ENCODE data around the gene SLC6A1. TPM values are rescaled to one million over a fixed set of nuclear protein-coding genes. Genes with fewer than 3 reads are reported as not detected.

The SLC6A1 gene
- total and polyA plus RNA-seq, 2 donors = 5.3 to 50.0 TPM

- Histone ChIP-seq H3K27me3 (ENCODE audit: control insufficient read depth in 2 of 2, insufficient read depth in 1 of 2, low read length in 1 of 2) (peaks cover 4 to 30% of the 10 kb centered on the region in 2 donors), H3K4me1 (ENCODE audit: control insufficient read depth in 2 of 2, insufficient read depth in 2 of 2, low read length in 2 of 2) (no peaks in the 10 kb centered on the region), H3K4me3 (ENCODE audit: low read length in 2 of 2) (no peak overlapping the region), H3K27ac (ENCODE audit: low read depth in 1 of 2, low read length in 1 of 2) (no peak overlapping the region), H3K9me3 (ENCODE audit: control insufficient read depth in 2 of 2, insufficient read depth in 1 of 2, low read length in 1 of 2) (no peaks in the 10 kb centered on the region), H3K36me3 (ENCODE audit: control insufficient read depth in 2 of 2, insufficient read depth in 2 of 2, low read length in 1 of 2) (no peaks in the 10 kb centered on the region)
- no peak for DNase-seq (ENCODE audit: low read depth in 6 of 9, low spot score in 9 of 9)
- 9% methylated on average over 24 of the region's 24 CpGs for WGBS
Observed at GRCh38 chr3:11037241-11037873, 44.8 kb downstream of the SLC6A1 start.

DNA sequence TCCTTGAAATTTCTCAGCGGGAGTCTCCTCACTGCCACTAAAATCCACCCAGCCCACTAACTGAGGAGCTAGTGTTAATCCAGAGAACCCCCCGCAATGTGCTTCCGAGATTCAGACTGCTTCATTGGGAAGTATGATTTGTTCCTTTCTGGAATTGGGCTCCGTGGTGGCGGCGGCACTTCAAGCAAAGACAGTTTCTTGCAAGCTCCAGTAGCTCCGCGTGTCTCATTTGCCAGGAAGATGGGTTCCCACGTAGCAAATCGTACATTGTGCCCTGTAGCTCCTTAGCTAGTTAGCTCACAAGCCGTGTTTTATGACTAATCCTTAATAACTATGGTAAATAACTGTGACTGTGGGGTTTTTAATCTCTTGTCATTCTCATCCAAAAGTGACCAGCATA lies 45.4 kb downstream of the SLC6A1 start:
- DNase-seq (ENCODE audit: low read depth in 6 of 9, low spot score in 9 of 9) = no peak
- H3K36me3 ChIP-seq (ENCODE audit: control insufficient read depth in 2 of 2, insufficient read depth in 2 of 2, low read length in 1 of 2) = no peaks in the 10 kb centered on the region
- H3K27ac ChIP-seq (ENCODE audit: low read depth in 1 of 2, low read length in 1 of 2) = no peak overlapping the region
- H3K4me3 ChIP-seq (ENCODE audit: low read length in 2 of 2) = no peak overlapping the region
- no peaks in the 10 kb centered on the region for H3K9me3 ChIP-seq (ENCODE audit: control insufficient read depth in 2 of 2, insufficient read depth in 1 of 2, low read length in 1 of 2)
- WGBS = 87% methylated on average over 11 of the region's 11 CpGs
- H3K4me1 ChIP-seq (ENCODE audit: control insufficient read depth in 2 of 2, insufficient read depth in 2 of 2, low read length in 2 of 2) = no peaks in the 10 kb centered on the region
- H3K27me3 ChIP-seq (ENCODE audit: control insufficient read depth in 2 of 2, insufficient read depth in 1 of 2, low read length in 1 of 2) = peaks cover 4 to 30% of the 10 kb centered on the region in 2 donors

DNA sequence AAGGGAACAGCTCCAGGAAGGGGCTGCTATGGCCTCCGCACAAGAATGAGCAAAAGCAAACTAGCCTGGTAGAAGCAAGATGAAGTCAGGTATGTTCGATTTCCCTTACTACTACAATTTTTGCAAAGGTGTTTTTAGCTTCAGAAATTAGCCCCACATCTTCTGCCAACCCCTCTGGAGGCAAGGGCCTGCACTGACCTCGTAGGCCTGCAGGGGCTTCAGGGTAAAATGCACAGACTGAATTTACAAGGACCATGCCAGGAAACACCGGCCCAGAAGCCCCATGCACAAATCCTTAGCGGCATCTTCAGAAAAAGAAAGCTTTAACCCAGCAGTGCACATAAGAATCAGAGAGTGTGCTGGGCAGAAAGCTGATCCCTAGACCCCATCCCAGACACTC lies 53.0 kb downstream of the SLC6A1 start:
- Histone ChIP-seq H3K9me3 (ENCODE audit: control insufficient read depth in 2 of 2, insufficient read depth in 1 of 2, low read length in 1 of 2) (no peaks in the 10 kb centered on the region), H3K4me3 (ENCODE audit: low read length in 2 of 2) (no peak overlapping the region), H3K4me1 (ENCODE audit: control insufficient read depth in 2 of 2, insufficient read depth in 2 of 2, low read length in 2 of 2) (no peaks in the 10 kb centered on the region), H3K27ac (ENCODE audit: low read depth in 1 of 2, low read length in 1 of 2) (no peak overlapping the region), H3K36me3 (ENCODE audit: control insufficient read depth in 2 of 2, insufficient read depth in 2 of 2, low read length in 1 of 2) (no peaks in the 10 kb centered on the region), H3K27me3 (ENCODE audit: control insufficient read depth in 2 of 2, insufficient read depth in 1 of 2, low read length in 1 of 2) (peaks cover 0 to 2% of the 10 kb centered on the region in 2 donors)
- DNase-seq (ENCODE audit: low read depth in 6 of 9, low spot score in 9 of 9) = no peak
- 87% methylated on average over 5 of the region's 5 CpGs for WGBS

- Histone ChIP-seq H3K9me3 (ENCODE audit: control insufficient read depth in 2 of 2, insufficient read depth in 1 of 2, low read length in 1 of 2) (no peaks in the 10 kb centered on the region), H3K27ac (ENCODE audit: low read depth in 1 of 2, low read length in 1 of 2) (no peak overlapping the region), H3K4me3 (ENCODE audit: low read length in 2 of 2) (no peak overlapping the region), H3K4me1 (ENCODE audit: control insufficient read depth in 2 of 2, insufficient read depth in 2 of 2, low read length in 2 of 2) (no peaks in the 10 kb centered on the region), H3K27me3 (ENCODE audit: control insufficient read depth in 2 of 2, insufficient read depth in 1 of 2, low read length in 1 of 2) (peaks cover 0 to 6% of the 10 kb centered on the region in 2 donors), H3K36me3 (ENCODE audit: control insufficient read depth in 2 of 2, insufficient read depth in 2 of 2, low read length in 1 of 2) (no peaks in the 10 kb centered on the region)
- no peak for DNase-seq (ENCODE audit: low read depth in 6 of 9, low spot score in 9 of 9)
- WGBS = 96% methylated on average over 2 of the region's 2 CpGs
Observed at GRCh38 chr3:11047500-11047899, 55.0 kb downstream of the SLC6A1 start.

- 78% methylated on average over 11 of the region's 11 CpGs for WGBS
- H3K36me3 ChIP-seq (ENCODE audit: control insufficient read depth in 2 of 2, insufficient read depth in 2 of 2, low read length in 1 of 2) = no peaks in the 10 kb centered on the region
- H3K4me3 ChIP-seq (ENCODE audit: low read length in 2 of 2) = no peak overlapping the region
- no peaks in the 10 kb centered on the region for H3K4me1 ChIP-seq (ENCODE audit: control insufficient read depth in 2 of 2, insufficient read depth in 2 of 2, low read length in 2 of 2)
- DNase-seq (ENCODE audit: low read depth in 6 of 9, low spot score in 9 of 9) = no peak
- H3K27me3 ChIP-seq (ENCODE audit: control insufficient read depth in 2 of 2, insufficient read depth in 1 of 2, low read length in 1 of 2) = peaks cover 0 to 8% of the 10 kb centered on the region in 2 donors
- no peak overlapping the region for H3K27ac ChIP-seq (ENCODE audit: low read depth in 1 of 2, low read length in 1 of 2)
- H3K9me3 ChIP-seq (ENCODE audit: control insufficient read depth in 2 of 2, insufficient read depth in 1 of 2, low read length in 1 of 2) = no peaks in the 10 kb centered on the region
Observed at GRCh38 chr3:11050666-11051323, 58.2 kb downstream of the SLC6A1 start.

DNA sequence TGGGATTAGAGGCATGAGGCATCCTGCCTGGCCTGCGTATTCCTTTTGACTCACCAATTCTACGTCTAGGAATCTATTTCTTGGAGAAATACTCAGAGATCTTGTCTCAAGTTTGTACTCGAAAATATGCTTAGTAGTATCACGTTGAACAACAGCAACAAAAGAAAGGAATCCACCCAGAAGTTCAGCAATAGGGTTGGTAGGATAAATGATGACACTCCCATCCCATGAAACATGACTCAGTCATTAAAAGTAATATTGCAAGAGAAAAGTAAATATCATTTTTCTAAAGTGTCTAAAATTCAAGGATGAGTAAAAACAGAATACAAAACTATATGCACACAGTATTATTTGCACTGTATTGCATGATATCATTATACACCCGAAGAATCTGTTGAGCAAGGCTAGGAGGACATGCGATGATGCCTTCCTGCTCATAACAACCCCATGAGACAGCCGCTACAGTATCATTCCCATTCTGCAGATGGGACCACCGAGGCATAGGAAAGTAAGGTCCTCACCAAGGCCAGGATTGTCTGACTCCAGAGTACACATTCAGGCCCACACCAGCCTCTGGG lies 61.5 kb downstream of the SLC6A1 start:
- Histone ChIP-seq H3K27me3 (ENCODE audit: control insufficient read depth in 2 of 2, insufficient read depth in 1 of 2, low read length in 1 of 2) (peaks cover 0 to 8% of the 10 kb centered on the region in 2 donors), H3K27ac (ENCODE audit: low read depth in 1 of 2, low read length in 1 of 2) (no peak overlapping the region)

DNA sequence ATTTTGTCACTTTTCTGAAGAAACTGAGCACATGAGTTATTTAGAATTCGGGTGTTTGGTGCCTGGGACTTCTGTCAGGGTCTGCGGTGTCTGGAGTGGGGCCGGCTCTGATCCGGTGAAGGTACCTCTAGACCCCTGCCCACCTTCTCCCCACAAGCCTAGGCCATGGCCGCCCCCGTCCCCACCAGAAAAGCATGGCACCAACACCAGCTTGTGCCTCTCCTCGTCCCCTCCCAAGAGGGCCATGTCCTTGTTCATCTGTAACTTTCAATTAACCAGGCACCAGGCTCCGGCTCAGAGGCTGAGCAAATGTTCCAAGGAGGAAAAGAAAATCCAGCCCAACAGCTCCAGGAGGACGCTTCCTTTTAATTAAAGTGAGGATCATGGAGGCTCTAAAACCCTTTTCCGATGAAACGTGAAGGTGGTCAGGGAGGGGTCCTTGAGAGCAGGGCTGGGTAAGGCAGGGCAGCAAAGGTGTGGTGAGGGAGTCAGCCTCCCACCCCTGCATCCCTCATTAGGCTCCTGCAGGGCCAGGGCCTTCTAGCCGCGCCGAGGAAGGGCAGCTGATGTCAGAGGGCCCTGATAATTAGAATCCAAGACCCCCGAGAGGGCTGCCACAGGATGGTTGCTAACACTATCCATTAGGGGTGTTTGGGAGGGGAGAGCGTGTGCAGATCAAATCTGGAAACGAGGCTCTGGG lies 62.3 kb downstream of the SLC6A1 start:
- DNase-seq (ENCODE audit: low read depth in 6 of 9, low spot score in 9 of 9) = no peak
- H3K27ac ChIP-seq (ENCODE audit: low read depth in 1 of 2, low read length in 1 of 2) = no peak overlapping the region
- no peaks in the 10 kb centered on the region for H3K9me3 ChIP-seq (ENCODE audit: control insufficient read depth in 2 of 2, insufficient read depth in 1 of 2, low read length in 1 of 2)
- peaks cover 0 to 14% of the 10 kb centered on the region in 2 donors for H3K27me3 ChIP-seq (ENCODE audit: control insufficient read depth in 2 of 2, insufficient read depth in 1 of 2, low read length in 1 of 2)
- WGBS = 88% methylated on average over 17 of the region's 17 CpGs
- no peak overlapping the region for H3K4me3 ChIP-seq (ENCODE audit: low read length in 2 of 2)
- H3K4me1 ChIP-seq (ENCODE audit: control insufficient read depth in 2 of 2, insufficient read depth in 2 of 2, low read length in 2 of 2) = no peaks in the 10 kb centered on the region
- no peaks in the 10 kb centered on the region for H3K36me3 ChIP-seq (ENCODE audit: control insufficient read depth in 2 of 2, insufficient read depth in 2 of 2, low read length in 1 of 2)

More for the DNA sequence above, 61.5 kb downstream of the SLC6A1 start:
- no peaks in the 10 kb centered on the region for H3K36me3 ChIP-seq (ENCODE audit: control insufficient read depth in 2 of 2, insufficient read depth in 2 of 2, low read length in 1 of 2)
- DNase-seq (ENCODE audit: low read depth in 6 of 9, low spot score in 9 of 9) = no peak
- no peaks in the 10 kb centered on the region for H3K4me1 ChIP-seq (ENCODE audit: control insufficient read depth in 2 of 2, insufficient read depth in 2 of 2, low read length in 2 of 2)
- H3K4me3 ChIP-seq (ENCODE audit: low read length in 2 of 2) = no peak overlapping the region
- no peaks in the 10 kb centered on the region for H3K9me3 ChIP-seq (ENCODE audit: control insufficient read depth in 2 of 2, insufficient read depth in 1 of 2, low read length in 1 of 2)
- 93% methylated on average over 8 of the region's 8 CpGs for WGBS

DNA sequence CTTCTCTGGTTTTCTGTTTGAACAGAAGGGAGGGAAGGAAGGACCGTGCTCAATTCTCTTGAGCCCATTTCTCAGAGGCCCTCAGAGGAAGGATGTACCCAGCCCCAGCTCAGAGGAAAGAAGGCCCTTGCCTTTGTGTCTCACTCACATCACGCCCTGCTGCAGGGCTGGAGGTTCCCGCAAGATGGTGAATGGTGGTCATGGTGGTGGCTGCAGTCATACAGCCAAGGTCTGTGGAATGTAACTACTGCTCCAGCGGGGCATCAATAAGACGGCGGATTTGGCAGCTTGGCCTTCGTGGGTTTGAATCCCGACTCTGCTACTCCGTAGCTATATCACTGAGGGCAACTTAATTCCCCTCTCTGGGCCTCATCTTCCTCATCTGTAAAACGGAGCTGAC lies 62.9 kb downstream of the SLC6A1 start:
- Histone ChIP-seq H3K9me3 (ENCODE audit: control insufficient read depth in 2 of 2, insufficient read depth in 1 of 2, low read length in 1 of 2) (no peaks in the 10 kb centered on the region), H3K27me3 (ENCODE audit: control insufficient read depth in 2 of 2, insufficient read depth in 1 of 2, low read length in 1 of 2) (peaks cover 0 to 13% of the 10 kb centered on the region in 2 donors), H3K27ac (ENCODE audit: low read depth in 1 of 2, low read length in 1 of 2) (no peak overlapping the region), H3K4me3 (ENCODE audit: low read length in 2 of 2) (no peak overlapping the region), H3K36me3 (ENCODE audit: control insufficient read depth in 2 of 2, insufficient read depth in 2 of 2, low read length in 1 of 2) (no peaks in the 10 kb centered on the region), H3K4me1 (ENCODE audit: control insufficient read depth in 2 of 2, insufficient read depth in 2 of 2, low read length in 2 of 2) (no peaks in the 10 kb centered on the region)
- 93% methylated on average over 10 of the region's 10 CpGs for WGBS
- DNase-seq (ENCODE audit: low read depth in 6 of 9, low spot score in 9 of 9) = no peak

DNA sequence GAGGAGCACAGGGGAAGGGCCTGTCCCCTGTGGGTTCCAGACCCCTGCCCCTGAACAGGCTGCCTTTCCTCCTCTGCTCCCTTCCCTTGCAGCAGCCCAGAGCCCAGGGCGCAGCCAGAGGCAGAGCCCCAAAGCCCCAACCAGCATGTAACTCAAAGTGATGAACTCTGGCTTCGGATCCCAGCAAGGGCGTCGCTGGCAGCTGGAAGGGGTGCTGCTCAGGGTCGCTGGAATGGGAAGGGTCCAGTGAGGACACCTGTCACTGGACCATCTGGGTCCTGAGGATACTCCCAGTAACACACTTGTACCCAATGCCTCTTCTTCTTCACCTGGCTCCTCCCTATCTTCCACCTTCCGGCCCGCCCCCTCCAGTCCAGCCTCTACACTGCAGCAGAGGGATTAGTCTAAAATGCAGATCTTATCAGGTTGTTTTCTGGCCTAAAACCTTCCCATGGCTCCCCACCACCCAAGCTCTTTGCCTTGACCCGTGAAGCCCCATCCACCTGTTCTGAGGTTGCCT lies 64.0 kb downstream of the SLC6A1 start:
- Histone ChIP-seq H3K4me3 (ENCODE audit: low read length in 2 of 2) (no peak overlapping the region), H3K9me3 (ENCODE audit: control insufficient read depth in 2 of 2, insufficient read depth in 1 of 2, low read length in 1 of 2) (no peaks in the 10 kb centered on the region), H3K4me1 (ENCODE audit: control insufficient read depth in 2 of 2, insufficient read depth in 2 of 2, low read length in 2 of 2) (no peaks in the 10 kb centered on the region), H3K27me3 (ENCODE audit: control insufficient read depth in 2 of 2, insufficient read depth in 1 of 2, low read length in 1 of 2) (peaks cover 0 to 10% of the 10 kb centered on the region in 2 donors), H3K27ac (ENCODE audit: low read depth in 1 of 2, low read length in 1 of 2) (no peak overlapping the region), H3K36me3 (ENCODE audit: control insufficient read depth in 2 of 2, insufficient read depth in 2 of 2, low read length in 1 of 2) (no peaks in the 10 kb centered on the region)
- no peak for DNase-seq (ENCODE audit: low read depth in 6 of 9, low spot score in 9 of 9)
- WGBS = 79% methylated on average over 8 of the region's 8 CpGs
